Measurements from ENCODE around the gene ABCA6.

DNA sequence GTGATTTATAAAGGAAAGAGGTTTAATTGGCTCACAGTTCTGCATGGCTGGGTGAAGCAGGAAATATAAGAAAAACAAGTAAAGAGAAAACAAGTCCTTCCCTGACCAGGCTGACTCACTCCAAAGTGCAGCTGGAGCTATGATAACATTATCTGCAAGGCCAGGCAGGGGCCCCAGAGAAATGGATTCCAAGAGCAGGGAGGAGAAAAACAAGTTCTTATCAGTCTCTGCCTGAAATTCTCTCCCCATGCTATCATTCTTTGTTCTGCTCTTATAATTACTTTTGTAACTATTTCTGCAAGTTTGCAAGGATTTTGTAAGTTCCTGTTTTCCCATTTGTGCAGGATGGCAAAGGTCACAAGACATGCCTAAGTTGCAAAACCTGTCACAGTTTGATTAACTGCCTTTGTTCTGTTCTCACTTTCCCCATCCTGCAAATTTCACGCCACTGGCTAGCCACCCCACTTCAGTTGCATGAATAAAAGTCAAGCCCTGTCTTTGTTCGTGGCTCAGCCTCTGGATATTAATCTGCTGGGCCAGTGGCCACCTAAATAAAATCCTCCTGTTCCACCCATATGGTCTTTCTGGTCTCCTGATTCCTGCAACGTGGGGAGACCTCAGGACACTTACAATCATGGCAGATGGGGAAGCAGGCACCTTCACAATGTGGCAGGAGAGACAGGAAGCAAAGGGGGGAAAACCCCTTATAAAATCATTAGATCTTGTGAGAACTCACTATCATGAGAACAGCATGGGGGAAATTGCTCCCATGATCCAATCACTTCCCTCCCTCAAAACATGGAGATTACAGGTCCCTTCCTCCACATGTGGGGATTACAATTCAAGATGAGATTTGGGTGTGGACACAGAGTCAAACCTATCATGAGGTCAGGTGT, 94.1 kb downstream of the ABCA6 start:
- no peak for TF ChIP-seq EZH2 (optimal IDR thresholded peaks at IDR 0.05; ENCODE audit: low read depth, low read length)
- TF ChIP-seq, protein P1, sequence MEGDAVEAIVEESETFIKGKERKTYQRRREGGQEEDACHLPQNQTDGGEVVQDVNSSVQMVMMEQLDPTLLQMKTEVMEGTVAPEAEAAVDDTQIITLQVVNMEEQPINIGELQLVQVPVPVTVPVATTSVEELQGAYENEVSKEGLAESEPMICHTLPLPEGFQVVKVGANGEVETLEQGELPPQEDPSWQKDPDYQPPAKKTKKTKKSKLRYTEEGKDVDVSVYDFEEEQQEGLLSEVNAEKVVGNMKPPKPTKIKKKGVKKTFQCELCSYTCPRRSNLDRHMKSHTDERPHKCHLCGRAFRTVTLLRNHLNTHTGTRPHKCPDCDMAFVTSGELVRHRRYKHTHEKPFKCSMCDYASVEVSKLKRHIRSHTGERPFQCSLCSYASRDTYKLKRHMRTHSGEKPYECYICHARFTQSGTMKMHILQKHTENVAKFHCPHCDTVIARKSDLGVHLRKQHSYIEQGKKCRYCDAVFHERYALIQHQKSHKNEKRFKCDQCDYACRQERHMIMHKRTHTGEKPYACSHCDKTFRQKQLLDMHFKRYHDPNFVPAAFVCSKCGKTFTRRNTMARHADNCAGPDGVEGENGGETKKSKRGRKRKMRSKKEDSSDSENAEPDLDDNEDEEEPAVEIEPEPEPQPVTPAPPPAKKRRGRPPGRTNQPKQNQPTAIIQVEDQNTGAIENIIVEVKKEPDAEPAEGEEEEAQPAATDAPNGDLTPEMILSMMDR (IDR thresholded peaks at IDR 0.05; ENCODE audit: low read length), result no peak
- no peak for TF ChIP-seq EZH2phosphoT487 (IDR thresholded peaks at IDR 0.05; ENCODE audit: low read length)
